GM12878 (cell line): Measurements from ENCODE around the gene TANC1. TPM values are rescaled to one million over a fixed set of nuclear protein-coding genes. Genes with fewer than 3 reads are reported as not detected.

Source experiments
- ETV6 ChIP-seq, 2 experiments: fragments of 450-650 bp in 1 of 2; IDR thresholded peaks in 1 of 2; conservative IDR thresholded peaks in 1 of 2; 2 replicates each; pipeline ENCODE4 v1.6.1; 2014; ENCODE audit warnings: antibody characterized with exemption in 1 of 2, borderline replicate concordance in 1 of 2, low read depth in 1 of 2, mild to moderate bottlenecking in 1 of 2, moderate library complexity in 1 of 2
- HDAC2 ChIP-seq: fragments of 200-600 bp; sonication (generic); IDR thresholded peaks from 2 replicates; pipeline ENCODE4 v1.6.1; 2017
- NR2F1 ChIP-seq: fragments of 450-650 bp; conservative IDR thresholded peaks from 2 replicates; pipeline ENCODE4 v1.6.1; 2017; ENCODE audit warnings: mild to moderate bottlenecking
- RFX5 ChIP-seq: IDR thresholded peaks from 2 replicates; pipeline ENCODE4 v1.6.1; 2011; ENCODE audit warnings: low read depth, low read length, improper control_type of control experiment
- TCF7 ChIP-seq: IDR thresholded peaks from 2 replicates; pipeline ENCODE4 v1.6.1; 2014; ENCODE audit warnings: antibody characterized with exemption, borderline replicate concordance
- polyA plus RNA-seq, 11 experiments: library from polyadenylated mRNA; depleted of rRNA in 4 of 11; unstranded in 6 of 11; stranded (reverse) in 5 of 11; fragments of >200 nt; fragmentation: Nextera tagmentation in 4 of 11; fragmentation: Illumina TruSeq in 1 of 11; extraction: Ambion mirVana in 4 of 11; extraction: Trizol in 1 of 11; gene quantifications; 1 replicate in 1 of 11; 2 replicates in 10 of 11; pipeline versions ENCODE4 v1.2.1 to v1.2.3, GENCODE V29; 2011 to 2016; ENCODE audit warnings: inconsistent platforms in 2 of 11, missing spikeins in 2 of 11, low read depth in 1 of 11
- total RNA-seq, 4 experiments: library from RNA; depleted of rRNA in 3 of 4; stranded (reverse); fragments of >200 nt in 3 of 4; fragmentation: Illumina TruSeq in 1 of 4; extraction: Trizol in 1 of 4; gene quantifications; 2 replicates each; pipeline versions ENCODE4 v1.2.1 to v1.2.3, GENCODE V29; 2013 to 2021
- TF ChIP-seq, protein P1 (sequence below): IDR thresholded peaks from 2 replicates; pipeline ENCODE4 v1.6.1; 2012; ENCODE audit warnings: improper control_type of control experiment, low read depth, low read length; ENCODE audit not compliant: insufficient replicate concordance
- TF ChIP-seq, protein P2 (sequence below): IDR thresholded peaks from 2 replicates; pipeline ENCODE4 v1.6.1; 2011; ENCODE audit warnings: borderline replicate concordance, low read depth, mild to moderate bottlenecking, moderate library complexity, low read length; ENCODE audit not compliant: insufficient read depth, poor library complexity, severe bottlenecking

TANC1 gene
- total and polyA plus RNA-seq, 10 of the 15 experiments (the other 5 are each of a cell fraction or from before 2014, with no cell fraction given), result 0.05 to 5.0 (median 0.34) TPM

- TF ChIP-seq, protein P1, sequence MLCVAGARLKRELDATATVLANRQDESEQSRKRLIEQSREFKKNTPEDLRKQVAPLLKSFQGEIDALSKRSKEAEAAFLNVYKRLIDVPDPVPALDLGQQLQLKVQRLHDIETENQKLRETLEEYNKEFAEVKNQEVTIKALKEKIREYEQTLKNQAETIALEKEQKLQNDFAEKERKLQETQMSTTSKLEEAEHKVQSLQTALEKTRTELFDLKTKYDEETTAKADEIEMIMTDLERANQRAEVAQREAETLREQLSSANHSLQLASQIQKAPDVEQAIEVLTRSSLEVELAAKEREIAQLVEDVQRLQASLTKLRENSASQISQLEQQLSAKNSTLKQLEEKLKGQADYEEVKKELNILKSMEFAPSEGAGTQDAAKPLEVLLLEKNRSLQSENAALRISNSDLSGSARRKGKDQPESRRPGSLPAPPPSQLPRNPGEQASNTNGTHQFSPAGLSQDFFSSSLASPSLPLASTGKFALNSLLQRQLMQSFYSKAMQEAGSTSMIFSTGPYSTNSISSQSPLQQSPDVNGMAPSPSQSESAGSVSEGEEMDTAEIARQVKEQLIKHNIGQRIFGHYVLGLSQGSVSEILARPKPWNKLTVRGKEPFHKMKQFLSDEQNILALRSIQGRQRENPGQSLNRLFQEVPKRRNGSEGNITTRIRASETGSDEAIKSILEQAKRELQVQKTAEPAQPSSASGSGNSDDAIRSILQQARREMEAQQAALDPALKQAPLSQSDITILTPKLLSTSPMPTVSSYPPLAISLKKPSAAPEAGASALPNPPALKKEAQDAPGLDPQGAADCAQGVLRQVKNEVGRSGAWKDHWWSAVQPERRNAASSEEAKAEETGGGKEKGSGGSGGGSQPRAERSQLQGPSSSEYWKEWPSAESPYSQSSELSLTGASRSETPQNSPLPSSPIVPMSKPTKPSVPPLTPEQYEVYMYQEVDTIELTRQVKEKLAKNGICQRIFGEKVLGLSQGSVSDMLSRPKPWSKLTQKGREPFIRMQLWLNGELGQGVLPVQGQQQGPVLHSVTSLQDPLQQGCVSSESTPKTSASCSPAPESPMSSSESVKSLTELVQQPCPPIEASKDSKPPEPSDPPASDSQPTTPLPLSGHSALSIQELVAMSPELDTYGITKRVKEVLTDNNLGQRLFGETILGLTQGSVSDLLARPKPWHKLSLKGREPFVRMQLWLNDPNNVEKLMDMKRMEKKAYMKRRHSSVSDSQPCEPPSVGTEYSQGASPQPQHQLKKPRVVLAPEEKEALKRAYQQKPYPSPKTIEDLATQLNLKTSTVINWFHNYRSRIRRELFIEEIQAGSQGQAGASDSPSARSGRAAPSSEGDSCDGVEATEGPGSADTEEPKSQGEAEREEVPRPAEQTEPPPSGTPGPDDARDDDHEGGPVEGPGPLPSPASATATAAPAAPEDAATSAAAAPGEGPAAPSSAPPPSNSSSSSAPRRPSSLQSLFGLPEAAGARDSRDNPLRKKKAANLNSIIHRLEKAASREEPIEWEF, result no peak
- TF ChIP-seq HDAC2 (no peak), RFX5 (no peak), ETV6 (conservative IDR thresholded peaks at IDR 0.05 in 1 of 2, IDR thresholded peaks at IDR 0.05 in 1 of 2; ENCODE audit: borderline replicate concordance in 1 of 2, low read depth in 1 of 2) (no peak), NR2F1 (no peak), TCF7 (no peak)
- TF ChIP-seq, protein P2, sequence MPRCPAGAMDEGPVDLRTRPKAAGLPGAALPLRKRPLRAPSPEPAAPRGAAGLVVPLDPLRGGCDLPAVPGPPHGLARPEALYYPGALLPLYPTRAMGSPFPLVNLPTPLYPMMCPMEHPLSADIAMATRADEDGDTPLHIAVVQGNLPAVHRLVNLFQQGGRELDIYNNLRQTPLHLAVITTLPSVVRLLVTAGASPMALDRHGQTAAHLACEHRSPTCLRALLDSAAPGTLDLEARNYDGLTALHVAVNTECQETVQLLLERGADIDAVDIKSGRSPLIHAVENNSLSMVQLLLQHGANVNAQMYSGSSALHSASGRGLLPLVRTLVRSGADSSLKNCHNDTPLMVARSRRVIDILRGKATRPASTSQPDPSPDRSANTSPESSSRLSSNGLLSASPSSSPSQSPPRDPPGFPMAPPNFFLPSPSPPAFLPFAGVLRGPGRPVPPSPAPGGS, result no peak
- TF ChIP-seq, all 136 proteins: peak for 0
Measured at GRCh38 chr2:159084384-159085370, 116.2 kb downstream of the TANC1 start (continued).
